Measurements from ENCODE around the gene CLIC1.

CLIC1 gene

DNA sequence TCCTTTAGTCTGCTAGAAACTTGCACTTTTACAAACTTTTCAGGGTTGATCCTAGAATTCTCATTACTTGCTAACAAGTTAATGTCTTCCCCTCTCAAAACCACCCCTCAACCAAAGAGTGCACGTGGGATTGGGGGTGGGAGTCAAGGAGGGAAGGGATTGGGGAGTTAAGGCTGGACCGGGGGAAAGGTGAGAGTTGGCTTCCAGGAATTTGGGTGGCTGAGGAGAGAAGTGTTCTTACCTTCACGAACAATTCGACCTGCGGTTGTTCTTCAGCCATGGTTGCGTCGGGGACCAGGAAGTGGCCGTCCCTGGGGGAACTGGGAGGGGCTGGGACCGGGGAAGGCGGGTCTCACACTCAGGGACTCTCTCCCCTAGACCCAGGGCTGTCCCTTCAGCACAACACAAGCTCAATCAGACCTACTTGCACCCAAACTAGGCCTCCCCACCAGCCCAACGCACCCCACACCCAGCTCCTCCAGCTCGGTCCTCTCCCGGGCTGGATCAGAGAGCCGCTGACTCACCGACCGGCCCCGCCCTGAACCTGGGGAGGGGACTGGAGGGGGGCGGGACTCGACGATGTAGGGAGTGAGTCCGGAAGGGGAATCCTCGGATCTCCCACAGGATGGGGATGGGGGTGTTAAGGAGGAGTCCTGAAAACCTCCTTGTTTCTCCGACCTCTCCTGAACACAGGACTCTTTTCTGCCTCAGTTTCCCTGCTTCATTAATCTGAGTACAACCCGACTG is at the start of gene CLIC1:
TSS of gene CLIC1 (minus strand) at position 510 of the 747 bp plus-strand sequence. CDS start at position 280, 230 bp downstream.
- TF ChIP-seq CTCF (IDR thresholded peaks at IDR 0.05; ENCODE audit: control insufficient read depth, extremely low read depth, insufficient read depth): no peak
- DNase-seq (ENCODE audit: low read depth): no peak

GRCh38 chr6:31785475-31785874 is 49.1 kb upstream of the CLIC1 start:
- DNase-seq (ENCODE audit: low read depth): no peak
- no peak for TF ChIP-seq CTCF (IDR thresholded peaks at IDR 0.05; ENCODE audit: control insufficient read depth, extremely low read depth, insufficient read depth)
- H3K4me3 ChIP-seq (ENCODE audit: low read depth, low read length): no peak overlapping the region

More for the DNA sequence above, at the start of gene CLIC1:
- H3K4me3 ChIP-seq (ENCODE audit: low read depth, low read length): peak within 1 kb of the TSS; percentile 94

DNA sequence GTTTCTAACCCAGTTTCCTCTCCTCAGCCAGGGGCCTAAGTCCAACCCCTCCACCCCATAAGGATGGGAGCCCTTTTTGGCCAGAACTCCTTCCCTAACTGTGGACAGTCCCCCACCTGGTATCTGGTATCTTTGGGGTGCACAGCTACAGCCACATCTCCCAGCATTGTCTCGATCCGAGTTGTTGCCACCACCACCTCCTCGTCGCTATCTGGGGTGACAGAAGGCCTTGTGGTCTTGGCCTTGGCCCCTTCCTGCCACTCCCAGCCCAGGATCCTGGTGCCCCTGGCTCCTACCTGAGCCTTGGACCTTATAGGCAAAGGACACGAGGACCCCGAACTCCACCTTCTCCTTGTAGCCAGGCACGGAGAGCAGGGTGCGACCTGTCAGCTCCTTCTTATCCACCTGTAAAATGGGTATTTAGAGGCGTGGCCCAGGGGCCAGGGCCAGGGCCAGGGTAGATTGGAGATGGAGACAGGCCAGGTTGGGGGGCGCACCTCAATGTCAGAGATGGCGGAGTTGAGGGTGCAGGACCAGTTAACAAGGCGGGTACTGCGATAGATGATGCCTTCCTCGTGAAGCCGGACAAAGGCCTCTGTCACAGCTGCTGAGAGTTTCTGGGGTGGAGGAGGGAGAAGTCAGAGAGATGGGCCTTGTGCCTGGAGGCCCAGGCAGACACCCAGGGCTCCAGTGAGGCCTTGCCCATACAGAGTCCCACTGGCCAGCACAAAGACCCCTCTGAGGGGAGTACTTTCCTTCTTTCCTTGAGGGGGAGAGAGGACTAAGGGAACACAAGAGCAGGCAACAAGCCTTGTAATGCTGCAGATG is 48.0 kb upstream of the CLIC1 start:
- no peak for TF ChIP-seq CTCF (IDR thresholded peaks at IDR 0.05; ENCODE audit: control insufficient read depth, extremely low read depth, insufficient read depth)
- no peak overlapping the region for H3K4me3 ChIP-seq (ENCODE audit: low read depth, low read length)
- no peak for DNase-seq (ENCODE audit: low read depth)

GRCh38 chr6:31782126-31782855 is 46.0 kb upstream of the CLIC1 start:
- TF ChIP-seq CTCF (IDR thresholded peaks at IDR 0.05; ENCODE audit: control insufficient read depth, extremely low read depth, insufficient read depth): no peak
- DNase-seq (ENCODE audit: low read depth): no peak
- H3K4me3 ChIP-seq (ENCODE audit: low read depth, low read length): no peak overlapping the region

GRCh38 chr6:31781244-31782125 is 45.2 kb upstream of the CLIC1 start:
- no peak for DNase-seq (ENCODE audit: low read depth)
- no peak for TF ChIP-seq CTCF (IDR thresholded peaks at IDR 0.05; ENCODE audit: control insufficient read depth, extremely low read depth, insufficient read depth)
- H3K4me3 ChIP-seq (ENCODE audit: low read depth, low read length): no peak overlapping the region
